GM12873 (cell line): ENCODE results near the gene ROR2.

ENCODE experiments used
- TF ChIP-seq, protein P1 (sequence below): IDR thresholded peaks from 2 replicates; pipeline ENCODE4 v1.5.1; 2012; ENCODE audit warnings: low read depth, mild to moderate bottlenecking, moderate library complexity, low read length, control low read depth; ENCODE audit not compliant: insufficient read depth; ENCODE audit errors: missing control alignments

ROR2 gene

DNA sequence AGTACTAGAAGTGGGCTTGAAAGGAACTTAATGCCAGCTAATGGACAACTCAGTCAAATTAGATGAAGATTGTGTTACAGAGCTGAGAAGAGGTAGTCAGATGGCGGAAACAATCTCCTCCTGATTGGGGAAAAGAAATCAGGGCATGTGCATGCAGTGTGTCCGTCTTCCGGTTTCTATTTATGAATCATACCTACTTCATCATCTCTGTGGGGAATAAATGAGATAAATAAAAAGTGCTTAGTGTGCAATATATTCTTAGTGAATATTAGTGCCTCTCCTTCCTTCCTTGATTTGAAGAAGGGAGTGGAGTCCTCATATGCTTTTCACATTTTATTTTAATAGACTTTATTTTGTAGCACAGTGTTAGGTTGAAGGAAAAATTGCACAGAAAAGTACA lies 417.7 kb downstream of the ROR2 start:
- TF ChIP-seq, protein P1, sequence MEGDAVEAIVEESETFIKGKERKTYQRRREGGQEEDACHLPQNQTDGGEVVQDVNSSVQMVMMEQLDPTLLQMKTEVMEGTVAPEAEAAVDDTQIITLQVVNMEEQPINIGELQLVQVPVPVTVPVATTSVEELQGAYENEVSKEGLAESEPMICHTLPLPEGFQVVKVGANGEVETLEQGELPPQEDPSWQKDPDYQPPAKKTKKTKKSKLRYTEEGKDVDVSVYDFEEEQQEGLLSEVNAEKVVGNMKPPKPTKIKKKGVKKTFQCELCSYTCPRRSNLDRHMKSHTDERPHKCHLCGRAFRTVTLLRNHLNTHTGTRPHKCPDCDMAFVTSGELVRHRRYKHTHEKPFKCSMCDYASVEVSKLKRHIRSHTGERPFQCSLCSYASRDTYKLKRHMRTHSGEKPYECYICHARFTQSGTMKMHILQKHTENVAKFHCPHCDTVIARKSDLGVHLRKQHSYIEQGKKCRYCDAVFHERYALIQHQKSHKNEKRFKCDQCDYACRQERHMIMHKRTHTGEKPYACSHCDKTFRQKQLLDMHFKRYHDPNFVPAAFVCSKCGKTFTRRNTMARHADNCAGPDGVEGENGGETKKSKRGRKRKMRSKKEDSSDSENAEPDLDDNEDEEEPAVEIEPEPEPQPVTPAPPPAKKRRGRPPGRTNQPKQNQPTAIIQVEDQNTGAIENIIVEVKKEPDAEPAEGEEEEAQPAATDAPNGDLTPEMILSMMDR: no peak

DNA sequence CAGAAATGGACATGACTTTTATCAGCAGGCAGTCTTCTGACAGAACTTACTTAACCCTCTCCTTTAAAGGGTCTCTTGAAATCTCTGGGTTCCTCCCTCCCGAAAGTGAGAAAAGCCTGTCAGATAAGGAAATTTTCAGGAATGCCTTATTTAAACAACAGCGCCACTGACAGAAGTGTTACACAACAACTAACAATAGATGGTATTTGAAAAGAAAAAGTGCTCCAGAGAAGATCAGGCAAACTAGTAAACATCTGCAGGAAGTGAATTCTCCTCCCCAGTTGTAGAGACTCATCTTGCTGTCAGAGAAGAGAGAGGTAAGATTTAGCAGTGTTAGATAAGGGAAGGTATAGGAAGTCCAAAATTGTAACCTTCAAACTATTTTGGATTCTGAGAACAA lies 419.2 kb downstream of the ROR2 start:
- TF ChIP-seq, protein P1: no peak

DNA sequence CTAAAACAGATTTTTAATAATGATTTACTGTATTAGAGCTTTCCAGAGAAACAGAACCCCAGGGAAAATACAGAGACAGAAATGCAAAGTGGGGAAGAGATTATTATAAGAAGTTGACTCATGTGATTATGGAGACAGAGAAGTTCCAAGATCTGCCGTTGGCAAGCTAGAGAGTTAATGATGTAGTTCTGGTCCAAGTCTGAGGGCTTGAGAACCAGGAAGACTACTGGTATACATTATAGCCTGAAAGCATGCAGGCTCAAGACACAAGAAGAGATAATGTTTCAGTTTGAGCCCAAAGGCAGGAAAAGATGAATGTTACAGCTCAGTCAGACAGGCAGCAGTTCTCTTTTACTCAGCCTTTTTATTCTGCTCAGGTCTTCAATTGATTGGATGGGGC lies 427.5 kb downstream of the ROR2 start:
- TF ChIP-seq, protein P1: no peak

DNA sequence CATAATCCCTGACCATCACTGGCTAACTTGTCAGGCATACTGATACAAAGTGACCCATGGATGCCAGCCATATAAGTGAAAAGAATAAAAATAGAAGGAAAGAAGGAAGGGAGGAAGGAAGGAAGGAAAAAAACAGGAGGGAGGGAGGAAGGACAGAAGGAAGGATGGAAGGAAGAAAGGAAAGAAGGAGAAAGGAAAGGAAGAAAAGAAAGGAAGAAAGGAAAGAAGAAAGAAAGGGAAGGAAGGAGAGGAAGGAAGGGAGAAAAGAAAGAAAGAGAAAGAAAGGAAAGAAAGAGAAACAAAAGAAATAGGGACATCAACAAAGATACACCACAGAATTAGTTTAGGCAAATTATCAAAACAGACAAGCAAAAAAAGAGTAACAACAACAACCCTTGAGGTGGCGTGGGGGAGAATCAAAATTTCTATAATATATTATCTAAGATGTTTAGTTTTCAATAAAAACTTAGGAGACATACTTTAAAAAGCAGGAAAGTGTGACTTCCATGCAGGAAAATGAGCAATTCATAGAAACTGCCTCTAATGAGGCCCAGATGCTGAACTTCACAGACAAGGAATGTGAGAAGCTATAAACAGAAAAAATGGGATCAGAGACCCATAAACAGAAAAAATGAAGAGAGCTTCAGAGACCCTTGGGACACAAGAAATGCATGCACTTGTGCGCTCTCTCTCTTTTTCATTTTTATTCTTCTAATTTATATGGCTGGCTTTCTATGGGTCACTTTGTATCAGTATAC lies 430.3 kb downstream of the ROR2 start:
- TF ChIP-seq, protein P1: no peak

DNA sequence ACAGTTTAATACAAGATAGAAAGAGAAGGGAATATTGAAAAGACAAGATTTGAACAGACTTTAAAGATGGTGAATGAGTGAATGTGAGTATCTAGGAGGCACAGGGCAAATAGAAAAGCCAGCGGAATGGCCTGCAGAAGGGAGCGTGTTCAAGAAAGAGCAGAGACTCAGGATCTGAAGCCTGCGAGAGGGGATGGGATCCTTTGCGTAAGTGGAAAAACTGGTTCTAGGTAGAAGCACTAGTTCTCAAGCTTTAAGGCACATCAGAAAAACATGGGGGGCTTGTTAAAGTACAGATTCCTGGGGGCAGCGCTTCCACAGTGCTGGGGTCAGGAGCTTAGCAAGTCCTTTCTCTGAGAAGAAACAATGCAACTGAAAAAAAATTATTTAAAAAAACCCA lies 431.6 kb downstream of the ROR2 start:
- TF ChIP-seq, protein P1: no peak

DNA sequence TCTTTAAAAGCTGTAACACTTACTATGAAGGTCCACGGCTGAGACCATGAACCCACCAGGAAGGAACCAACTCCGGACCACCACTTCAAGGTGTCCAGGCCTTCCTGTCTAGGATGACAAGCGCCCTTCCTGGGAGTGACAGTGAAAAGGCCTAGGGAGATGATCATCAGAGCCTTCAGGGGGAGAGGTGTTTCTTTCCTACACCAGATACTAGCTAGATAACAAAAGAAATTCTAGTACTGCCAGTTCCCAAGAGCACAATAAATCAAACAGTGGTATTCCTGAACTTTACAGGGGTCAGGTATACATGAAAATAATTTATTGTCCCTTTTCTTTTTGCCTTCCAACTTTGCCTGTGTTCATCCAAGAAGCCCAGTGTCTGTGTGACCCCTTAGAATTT lies 432.2 kb downstream of the ROR2 start:
- TF ChIP-seq, protein P1: no peak

DNA sequence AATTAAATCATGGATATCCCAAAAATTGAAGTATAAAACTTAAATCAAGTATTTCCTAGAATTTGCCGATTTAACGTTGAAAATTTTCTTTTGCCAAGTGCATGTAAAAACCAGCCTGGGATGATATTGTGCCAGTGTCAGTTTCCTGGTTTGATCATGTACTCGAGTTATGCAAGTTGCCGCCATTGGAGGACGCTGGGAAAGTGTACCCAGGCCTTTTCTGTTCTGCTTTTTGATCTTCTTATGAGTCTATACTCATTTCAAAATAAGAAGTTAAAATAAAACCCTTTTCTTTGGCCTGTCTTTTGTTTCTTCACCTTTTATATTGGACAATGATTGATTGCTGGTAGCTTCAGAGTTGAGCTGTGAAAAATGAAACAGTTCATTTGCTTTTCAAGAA lies 433.3 kb downstream of the ROR2 start:
- TF ChIP-seq, protein P1: no peak
